Ramos (cell line): ENCODE measurements around the gene GTF2H4.
"Not testable (repeated sequence)": the region's sequence is repeated elsewhere in the genome, so short reads cannot be mapped to it uniquely, and the experiment has no call there.

Experiments used
- in situ Hi-C: fragments of 300-500 bp; cut with MboI; formaldehyde crosslinking; loops from one replicate; pipeline ENCODE4 v1.14.3; 2022; ENCODE audit warnings: low sequenced_read_pairs; ENCODE audit not compliant: unreplicated experiment

The GTF2H4 gene

DNA sequence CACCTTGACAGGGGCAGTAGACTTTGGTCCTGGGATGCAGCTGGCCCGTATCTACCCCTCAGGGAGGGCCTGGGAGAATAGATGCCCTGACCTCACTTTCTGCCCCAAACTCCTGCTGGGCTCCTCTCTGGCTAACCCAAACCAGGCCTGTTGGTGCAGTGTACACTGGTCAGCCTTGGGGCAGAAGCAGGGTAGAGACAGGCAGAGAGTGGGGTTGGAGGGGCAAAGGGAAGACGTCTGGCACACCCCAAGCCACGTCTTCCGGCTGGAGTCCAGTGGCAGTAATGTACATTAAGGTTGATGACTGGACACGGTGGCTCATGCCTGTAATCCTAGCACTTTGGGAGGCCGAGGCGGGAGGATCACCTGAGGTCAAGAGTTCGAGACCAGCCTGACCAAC lies 14.3 kb upstream of the GTF2H4 start:
- in situ Hi-C loops, result no loop called here

DNA sequence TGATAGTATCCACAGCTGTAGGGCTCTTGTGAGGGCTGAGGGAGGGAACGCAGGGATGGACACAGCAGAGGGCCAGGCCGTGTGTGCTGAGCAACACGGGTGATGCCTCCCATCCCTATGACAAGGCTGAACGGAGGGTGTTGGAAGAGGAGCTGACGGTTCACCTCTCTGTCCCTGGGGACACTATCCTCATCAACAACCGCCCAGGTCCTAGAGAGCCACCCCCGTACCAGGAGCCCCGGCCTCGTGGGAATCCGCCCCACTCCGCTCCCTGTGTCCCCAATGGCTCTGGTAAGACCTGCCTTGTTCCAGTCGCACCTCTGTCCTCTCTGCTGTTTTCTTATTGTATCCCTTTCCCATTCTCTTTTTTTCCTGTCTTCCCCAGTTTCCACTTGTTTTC lies 13.6 kb upstream of the GTF2H4 start:
- in situ Hi-C loops, result no loop called here

DNA sequence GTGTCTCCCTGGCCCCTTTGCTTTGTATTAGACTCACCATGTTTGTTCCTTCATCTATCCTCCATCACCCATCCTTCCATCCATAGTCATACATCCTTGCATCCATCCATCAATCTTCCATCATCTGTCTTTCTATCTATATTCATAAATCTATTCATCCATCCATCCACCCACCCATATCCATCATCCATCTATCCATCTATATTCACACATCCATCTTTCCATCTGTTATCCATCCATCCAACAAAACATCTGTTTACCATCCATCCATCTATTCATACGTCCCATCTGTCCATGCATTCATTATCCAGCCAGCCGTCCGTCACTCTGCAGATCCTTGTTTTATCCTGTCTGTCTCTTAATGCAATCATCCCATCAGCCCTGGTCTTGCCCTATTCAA lies 13.1 kb upstream of the GTF2H4 start:
- in situ Hi-C loops, result no loop called here

DNA sequence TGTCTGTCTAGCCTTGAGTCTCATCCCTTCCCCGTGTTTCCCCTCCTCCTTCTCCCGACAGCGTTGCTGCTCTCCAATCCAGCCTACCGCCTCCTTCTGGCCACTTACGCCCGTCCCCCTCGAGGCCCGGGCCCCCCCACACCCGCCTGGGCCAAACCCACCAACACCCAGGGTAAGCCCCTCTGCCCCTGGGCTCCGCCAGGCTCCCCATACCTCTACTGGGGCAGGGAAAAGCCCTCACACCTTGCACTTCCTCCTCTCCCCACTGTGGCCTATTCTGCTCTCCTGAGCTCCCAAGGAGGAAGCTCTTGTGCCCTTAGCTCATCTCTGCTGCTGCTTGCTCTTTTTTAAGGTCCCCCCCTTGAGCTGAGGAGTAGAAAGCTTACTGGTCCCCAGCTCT lies 12.7 kb upstream of the GTF2H4 start:
- in situ Hi-C loops, result no loop called here

DNA sequence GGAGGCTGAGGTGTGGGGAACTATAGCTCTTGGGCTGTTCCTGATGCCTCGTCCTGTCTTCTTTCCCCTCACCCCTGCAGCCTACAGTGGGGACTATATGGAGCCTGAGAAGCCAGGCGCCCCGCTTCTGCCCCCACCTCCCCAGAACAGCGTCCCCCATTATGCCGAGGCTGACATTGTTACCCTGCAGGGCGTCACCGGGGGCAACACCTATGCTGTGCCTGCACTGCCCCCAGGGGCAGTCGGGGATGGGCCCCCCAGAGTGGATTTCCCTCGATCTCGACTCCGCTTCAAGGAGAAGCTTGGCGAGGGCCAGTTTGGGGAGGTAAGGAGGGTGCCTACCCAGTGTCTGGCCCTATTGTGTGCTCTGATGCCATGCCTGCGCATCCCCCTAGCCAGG lies 11.5 kb upstream of the GTF2H4 start:
- in situ Hi-C loops, result no loop called here

DNA sequence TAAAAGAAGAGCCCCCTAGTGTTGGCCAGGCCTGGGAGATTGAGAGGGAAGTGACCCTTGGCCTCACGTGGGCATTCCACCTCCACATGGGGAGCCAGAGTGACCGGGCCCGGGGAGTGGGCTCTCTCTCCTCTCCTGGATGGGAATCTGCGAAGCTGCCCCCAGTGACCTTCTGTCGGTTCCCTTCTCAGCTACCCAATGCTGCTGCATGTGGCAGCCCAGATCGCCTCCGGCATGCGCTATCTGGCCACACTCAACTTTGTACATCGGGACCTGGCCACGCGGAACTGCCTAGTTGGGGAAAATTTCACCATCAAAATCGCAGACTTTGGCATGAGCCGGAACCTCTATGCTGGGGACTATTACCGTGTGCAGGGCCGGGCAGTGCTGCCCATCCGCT lies 10.1 kb upstream of the GTF2H4 start:
- in situ Hi-C loops, result no loop called here

DNA sequence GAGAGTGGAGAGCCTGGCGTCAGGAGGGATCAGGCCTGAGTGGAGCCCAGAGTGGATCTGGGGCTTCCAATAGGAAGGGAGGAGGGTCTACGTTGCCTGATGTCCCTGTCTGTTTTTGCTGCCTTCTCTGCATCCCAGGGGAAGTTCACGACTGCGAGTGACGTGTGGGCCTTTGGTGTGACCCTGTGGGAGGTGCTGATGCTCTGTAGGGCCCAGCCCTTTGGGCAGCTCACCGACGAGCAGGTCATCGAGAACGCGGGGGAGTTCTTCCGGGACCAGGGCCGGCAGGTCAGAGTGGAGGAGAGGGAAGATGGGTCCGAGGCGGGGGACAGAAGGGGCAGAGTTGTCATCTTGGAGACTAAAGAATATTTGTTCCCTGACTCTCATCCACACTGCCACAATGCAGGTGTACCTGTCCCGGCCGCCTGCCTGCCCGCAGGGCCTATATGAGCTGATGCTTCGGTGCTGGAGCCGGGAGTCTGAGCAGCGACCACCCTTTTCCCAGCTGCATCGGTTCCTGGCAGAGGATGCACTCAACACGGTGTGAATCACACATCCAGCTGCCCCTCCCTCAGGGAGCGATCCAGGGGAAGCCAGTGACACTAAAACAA lies 9.2 kb upstream of the GTF2H4 start:
- in situ Hi-C loops, result no loop called here

DNA sequence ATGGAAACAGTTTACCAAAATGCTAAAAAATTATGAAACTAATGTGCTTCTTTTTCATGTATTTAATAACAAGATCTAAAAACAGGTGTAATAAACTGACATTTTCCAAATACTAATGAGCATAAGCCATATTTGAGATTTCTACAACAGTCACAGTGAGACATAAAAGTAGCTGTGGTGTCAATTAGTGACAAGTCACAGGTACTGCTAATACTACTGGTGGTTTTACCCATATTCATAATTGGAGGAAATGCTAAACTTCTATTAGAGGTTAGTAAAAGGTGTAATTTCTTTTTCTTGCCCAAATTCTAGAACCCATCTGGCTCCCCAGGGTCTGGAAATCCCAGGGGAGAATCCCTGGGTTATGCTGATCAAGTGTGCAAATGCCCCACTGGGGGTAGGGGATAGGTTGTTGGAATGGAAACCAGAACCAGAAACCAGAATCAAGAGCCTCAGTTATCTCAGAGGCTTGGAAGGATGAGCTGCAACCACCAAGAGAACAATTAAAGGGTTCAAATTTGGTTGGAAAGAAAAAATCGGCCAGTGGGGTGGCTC lies 7.1 kb upstream of the GTF2H4 start:
- in situ Hi-C loops, result no loop called here

DNA sequence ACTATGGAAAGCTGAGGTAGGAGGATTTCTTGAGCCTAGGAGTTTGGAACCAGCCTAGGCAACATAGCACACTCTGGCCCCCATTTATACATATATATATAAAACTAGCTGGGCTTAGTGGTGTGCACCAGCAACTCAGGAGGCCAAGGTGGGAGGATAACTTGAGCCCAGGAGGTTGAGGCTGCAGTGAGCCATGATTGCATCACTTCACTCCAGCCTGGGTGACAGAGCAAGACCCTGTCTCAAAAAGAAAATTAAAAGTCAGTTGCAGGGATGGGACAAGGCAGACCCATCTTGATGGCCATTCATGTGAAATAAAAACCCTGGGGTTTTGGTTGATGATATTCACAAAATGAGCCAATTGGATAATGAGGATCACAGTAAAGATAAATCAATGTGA lies 6.6 kb upstream of the GTF2H4 start:
- in situ Hi-C loops, result no loop called here

DNA sequence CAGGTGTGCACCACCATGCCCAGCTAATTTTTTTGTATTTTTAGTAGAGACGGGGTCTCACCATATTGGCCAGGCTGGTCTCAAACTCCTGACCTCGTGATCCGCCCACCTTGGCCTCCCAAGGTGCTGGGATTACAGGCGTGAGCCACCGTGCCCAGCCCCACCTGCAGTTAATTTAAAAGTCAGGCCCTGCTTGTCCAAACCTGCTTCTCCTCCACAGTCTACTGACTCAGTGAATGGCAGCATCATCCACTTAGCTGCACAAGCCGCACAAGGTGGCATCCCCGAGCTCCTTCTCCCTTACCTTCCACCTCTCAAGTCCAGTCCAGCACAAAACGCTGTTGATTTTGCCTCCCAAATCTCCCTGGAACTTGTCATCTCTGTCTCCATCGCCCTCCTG lies 5.8 kb upstream of the GTF2H4 start:
- in situ Hi-C loops, result not testable (repeated sequence)

DNA sequence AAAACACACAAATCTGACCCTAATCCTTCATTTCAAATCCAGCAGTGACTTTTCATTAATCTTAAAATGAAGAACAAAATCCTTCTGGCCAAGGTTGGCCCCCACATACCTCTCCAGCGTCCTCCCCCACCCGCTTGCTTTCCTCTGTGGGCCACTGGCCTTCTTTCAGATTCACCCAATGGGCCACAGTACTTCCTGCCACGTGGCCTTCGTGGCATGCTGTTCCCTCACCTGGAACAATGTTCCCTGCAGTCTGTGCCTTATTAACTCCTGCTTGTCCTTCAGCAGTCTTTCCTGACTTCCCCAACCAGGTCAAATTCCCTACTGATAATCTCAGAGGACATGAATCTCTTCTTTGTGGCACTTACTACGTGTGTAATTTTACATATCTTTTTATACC lies 5.3 kb upstream of the GTF2H4 start:
- in situ Hi-C loops, result no loop called here

DNA sequence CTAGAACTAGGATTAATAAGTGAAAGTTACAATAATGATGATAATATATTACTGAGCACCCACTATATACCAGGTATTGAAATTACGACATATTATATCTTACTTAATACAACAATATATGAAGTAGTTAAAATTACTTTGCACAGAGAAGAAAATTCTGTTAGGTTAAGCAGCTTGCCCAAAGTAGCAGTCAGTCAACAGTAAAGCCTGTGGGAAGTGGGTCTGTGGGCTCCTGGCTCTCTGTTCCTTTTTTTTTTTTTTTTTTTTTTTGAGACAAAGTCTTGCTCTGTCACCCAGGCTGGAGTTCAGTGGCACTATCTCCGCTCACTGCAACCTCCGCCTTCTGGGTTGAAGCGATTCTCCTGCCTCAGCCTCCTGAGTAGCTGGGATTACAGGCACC lies 4.8 kb upstream of the GTF2H4 start:
- in situ Hi-C loops, result no loop called here

DNA sequence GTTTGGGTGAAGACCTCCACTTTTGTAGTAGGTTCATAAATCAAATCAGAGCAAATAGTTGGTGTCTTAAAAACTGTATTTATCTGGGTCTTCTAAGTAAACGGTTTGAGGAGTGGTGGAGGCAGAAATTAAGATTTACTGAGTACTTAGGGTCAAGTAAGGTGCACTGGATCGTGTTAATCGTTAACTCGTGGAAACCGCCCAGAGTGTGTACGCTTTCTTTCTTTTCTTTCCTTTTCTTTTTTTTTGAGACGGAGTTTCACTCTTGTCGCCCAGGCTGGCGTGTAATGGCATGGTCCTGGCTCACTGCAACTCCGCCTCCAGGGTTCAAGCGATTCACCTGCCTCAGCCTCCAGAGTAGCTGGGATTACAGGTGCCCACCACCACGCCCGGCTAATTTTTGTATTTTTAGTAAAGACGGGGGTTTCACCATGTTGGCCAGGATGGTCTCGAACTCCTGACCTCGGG lies 683 bp upstream of the GTF2H4 start:
- in situ Hi-C loops, result not testable (repeated sequence)

DNA sequence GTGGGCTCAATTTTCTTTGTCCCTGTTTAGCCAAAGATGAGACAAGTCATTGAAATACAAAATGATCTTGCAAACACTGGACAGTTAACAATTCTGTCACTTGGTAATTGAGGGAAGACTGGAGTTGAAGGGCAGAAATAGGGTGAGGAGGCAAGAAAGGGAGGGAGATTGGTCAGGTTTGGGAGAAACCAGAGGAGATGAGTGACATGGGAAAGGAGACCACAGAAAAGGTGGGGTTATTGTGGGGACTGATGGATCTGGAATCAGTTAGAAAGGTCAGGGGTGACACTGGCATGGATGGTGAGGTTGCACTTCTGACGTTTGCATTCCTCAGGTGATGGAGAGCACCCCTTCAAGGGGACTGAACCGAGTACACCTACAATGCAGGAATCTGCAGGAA lies 693 bp downstream of the GTF2H4 start:
- in situ Hi-C loops, result no loop called here

DNA sequence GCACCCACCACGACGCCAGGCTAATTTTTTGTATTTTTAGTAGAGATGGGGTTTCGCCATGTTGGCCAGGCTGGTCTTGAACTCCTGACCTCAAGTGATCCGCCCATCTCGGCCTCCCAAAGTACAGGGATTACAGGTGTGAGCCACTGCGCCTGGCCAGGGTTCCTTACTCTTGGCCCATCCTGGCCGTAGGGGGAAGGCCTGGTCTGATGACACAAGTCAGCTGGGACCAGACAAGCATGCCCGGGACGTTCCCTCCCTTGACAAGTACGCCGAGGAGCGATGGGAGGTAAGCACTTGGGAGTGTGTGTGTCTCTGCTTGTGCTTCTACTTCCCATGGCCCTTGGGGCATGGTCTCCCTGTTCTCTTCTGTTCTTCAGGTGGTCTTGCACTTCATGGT lies 2.5 kb downstream of the GTF2H4 start:
- in situ Hi-C loops, result not testable (repeated sequence)

DNA sequence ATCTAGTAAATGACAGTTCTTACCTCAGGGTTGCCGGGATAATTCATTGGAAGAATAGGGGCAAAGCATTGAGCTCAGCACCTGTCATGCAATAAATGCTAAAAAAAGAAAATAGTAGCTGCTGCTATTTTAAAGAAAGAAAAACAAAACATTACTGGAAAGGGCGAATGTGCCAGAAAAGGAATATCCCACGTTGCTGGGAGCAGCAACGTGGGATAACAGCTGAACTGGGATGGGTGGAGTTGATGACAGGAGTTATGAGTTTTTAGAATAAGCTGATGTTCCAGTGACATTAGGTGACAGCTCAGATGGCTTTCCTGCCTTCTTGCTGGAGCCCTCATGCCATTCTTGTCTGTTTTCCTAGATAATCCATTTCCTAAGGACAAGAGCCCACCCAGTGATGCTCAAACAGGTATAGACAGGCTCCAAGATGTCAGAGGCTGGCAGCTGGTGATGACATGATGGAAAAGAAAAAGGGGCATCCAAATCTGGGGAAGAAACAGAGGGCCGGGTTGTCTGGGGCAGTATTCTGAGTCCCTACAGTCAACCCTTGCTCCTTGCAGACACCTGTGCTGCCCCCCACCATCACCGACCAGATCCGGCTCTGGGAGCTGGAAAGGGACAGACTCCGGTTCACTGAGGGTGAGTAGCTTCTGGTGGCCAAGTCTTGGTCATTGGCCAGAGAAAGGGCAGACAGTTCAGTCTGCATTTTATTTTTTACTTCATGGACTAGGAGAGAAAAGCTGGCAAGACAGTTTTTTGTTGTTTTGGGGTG lies 4.9 kb downstream of the GTF2H4 start:
- in situ Hi-C loops, result no loop called here

DNA sequence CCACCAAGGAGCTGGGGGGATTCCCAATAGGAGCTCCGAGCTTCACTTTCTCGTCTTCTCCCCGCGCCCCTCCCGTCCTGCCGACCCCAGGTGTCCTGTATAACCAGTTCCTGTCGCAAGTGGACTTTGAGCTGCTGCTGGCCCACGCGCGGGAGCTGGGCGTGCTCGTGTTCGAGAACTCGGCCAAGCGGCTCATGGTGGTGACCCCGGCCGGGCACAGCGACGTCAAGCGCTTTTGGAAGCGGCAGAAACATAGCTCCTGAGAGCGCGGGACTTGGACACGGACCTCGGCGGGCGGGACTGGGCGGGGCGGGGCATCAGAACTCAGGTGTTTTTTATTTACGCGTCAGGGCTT lies 5.7 kb downstream of the GTF2H4 start:
- in situ Hi-C loops, result no loop called here

DNA sequence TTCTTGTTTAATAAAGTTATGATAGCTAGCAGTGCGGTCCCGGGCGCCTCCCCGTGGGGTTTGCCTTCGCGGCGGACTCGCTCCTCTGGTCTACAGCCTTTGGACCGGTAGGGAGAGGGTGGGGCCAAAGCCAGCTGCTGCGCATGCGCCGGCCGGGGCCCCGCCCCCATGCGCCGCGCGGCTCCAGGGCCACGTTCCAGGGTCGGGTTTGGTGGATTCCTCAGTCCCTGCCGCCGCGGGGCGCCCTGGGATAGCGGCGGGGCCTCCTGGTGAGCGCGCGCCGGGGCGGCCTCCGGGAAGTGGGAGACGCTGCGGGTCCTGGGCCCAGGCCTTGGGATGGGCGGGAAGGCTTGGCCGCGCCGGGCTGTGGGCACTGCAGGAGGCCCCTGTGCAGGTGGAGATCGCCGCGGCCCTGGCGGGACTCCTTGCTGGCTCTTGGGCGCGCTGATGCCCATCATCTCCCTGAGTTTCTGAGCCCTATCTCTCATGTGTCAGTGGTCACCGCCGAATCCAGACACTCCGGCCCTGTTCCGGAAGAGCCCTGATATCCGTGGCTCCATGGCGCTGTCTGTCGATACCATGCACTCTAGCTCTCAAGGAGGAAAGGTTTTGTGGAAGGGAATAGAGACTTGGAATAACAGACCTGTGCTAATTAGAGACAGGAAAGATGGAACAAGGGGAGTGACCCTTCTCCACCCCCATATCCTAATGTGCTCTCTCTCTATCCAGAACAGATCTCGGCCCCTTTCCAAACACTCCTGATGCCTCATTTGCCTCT lies 6.3 kb downstream of the GTF2H4 start, which contains the start of gene VARS2:
Gene VARS2, plus strand, starts transcription at position 163 of the 778 bp plus-strand sequence. Its CDS starts 599 bp downstream, at position 762.
- in situ Hi-C loops, result no loop called here

DNA sequence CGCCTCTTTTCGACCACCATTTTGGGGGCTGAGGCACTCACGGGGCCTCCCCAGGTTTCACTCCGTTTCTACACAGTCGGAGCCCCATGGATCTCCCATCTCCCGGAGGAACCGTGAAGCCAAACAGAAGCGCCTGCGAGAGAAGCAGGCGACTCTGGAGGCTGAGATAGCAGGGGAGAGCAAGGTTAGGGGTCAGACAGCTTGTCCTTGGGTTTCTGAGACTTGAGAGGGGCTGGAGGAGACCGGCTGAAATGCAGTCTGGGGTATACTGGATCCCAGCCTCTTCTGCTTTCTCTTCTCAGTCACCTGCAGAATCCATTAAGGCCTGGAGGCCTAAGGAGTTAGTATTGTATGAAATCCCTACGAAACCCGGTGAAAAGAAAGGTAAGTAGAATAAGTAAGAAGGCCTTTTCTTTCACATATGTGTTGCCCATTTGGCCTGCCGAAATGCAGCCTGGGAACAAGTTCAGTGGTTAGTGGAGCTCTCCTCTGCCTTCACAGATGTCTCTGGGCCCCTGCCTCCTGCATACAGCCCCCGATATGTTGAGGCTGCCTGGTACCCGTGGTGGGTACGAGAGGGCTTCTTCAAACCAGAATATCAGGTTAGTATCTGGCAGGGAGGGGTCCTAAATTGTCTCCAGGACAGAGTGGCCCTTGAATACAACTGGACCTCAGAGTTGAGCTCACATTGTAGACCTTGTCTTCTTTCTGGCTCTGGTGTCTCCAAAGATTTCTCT lies 7.0 kb downstream of the GTF2H4 start:
- in situ Hi-C loops, result no loop called here

DNA sequence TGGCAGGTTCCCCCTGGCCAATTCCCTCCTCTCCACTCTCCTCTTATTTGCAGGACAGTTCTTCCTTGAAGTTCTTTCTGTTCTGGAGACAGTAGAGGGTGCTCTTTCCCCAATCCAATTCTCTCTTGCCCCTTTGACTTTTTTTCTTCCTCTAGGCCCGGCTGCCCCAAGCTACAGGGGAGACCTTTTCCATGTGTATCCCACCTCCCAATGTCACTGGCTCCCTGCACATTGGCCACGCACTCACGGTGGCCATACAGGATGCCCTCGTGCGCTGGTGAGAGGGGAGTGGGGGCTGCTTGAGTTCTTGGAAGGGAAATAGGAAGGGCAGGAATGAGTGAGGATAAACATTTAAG lies 7.6 kb downstream of the GTF2H4 start:
- in situ Hi-C loops, result no loop called here
